ENCODE data around the gene RNF169. TPM values are rescaled to one million over a fixed set of nuclear protein-coding genes. Genes with fewer than 3 reads are reported as not detected.

RNF169 gene
- total and polyA plus RNA-seq, 9 of the 15 experiments (the other 6 are each of a cell fraction or from before 2014, with no cell fraction given) = 0.68 to 18.1 (median 10.1) TPM

DNA sequence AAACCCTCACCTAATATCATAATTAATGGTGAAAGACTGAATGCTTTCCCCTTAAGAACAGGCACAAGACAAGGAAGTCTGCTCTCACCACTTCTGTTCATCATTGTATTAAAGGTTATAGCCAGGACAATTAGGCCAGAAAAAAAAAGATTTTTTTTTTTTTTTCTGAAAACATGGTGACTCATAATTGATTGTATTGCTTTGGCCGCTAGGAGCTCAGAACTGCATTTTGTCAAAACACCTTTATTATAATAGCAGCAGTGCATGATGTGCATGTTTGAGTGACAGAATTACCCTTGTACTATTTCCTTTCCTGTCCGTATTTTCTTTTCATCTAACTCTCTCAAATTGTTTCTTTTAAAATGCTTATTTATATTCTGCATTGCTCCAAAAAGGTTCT, 98.1 kb downstream of the RNF169 start (continued):
- TF ChIP-seq, protein P1, sequence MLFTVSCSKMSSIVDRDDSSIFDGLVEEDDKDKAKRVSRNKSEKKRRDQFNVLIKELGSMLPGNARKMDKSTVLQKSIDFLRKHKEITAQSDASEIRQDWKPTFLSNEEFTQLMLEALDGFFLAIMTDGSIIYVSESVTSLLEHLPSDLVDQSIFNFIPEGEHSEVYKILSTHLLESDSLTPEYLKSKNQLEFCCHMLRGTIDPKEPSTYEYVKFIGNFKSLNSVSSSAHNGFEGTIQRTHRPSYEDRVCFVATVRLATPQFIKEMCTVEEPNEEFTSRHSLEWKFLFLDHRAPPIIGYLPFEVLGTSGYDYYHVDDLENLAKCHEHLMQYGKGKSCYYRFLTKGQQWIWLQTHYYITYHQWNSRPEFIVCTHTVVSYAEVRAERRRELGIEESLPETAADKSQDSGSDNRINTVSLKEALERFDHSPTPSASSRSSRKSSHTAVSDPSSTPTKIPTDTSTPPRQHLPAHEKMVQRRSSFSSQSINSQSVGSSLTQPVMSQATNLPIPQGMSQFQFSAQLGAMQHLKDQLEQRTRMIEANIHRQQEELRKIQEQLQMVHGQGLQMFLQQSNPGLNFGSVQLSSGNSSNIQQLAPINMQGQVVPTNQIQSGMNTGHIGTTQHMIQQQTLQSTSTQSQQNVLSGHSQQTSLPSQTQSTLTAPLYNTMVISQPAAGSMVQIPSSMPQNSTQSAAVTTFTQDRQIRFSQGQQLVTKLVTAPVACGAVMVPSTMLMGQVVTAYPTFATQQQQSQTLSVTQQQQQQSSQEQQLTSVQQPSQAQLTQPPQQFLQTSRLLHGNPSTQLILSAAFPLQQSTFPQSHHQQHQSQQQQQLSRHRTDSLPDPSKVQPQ (CRISPR knock-in tag; IDR thresholded peaks at IDR 0.05; ENCODE audit: borderline replicate concordance) = no peak
- TF ChIP-seq RCOR1 (IDR thresholded peaks at IDR 0.05; ENCODE audit: borderline replicate concordance in 1 of 2, low read depth in 2 of 2, low read length in 2 of 2) = no peak
- no peak for TF ChIP-seq ZNF282 (CRISPR knock-in tag; IDR thresholded peaks at IDR 0.05)
- TF ChIP-seq TARDBP (IDR thresholded peaks at IDR 0.05) = no peak
- TF ChIP-seq ATF6 (CRISPR knock-in tag; IDR thresholded peaks at IDR 0.05) = no peak
- TF ChIP-seq HOMEZ (CRISPR knock-in tag; IDR thresholded peaks at IDR 0.05) = no peak
- no peak for TF ChIP-seq ZNF274 (IDR thresholded peaks at IDR 0.05; ENCODE audit: borderline replicate concordance, low read depth, low read length)
- TF ChIP-seq ZBTB40 (IDR thresholded peaks at IDR 0.05) = no peak
- TF ChIP-seq ZBTB40 (CRISPR knock-in tag; IDR thresholded peaks at IDR 0.05) = no peak
- no peak for TF ChIP-seq SNRNP70 (optimal IDR thresholded peaks at IDR 0.05; ENCODE audit: low read depth, low read length)
- no peak for TF ChIP-seq GTF2F1 (IDR thresholded peaks at IDR 0.05; ENCODE audit: low read depth, low read length)
- TF ChIP-seq TAF15 (IDR thresholded peaks at IDR 0.05; ENCODE audit: low read depth, low read length) = no peak
- TF ChIP-seq MEF2D (tag; conservative IDR thresholded peaks at IDR 0.05; ENCODE audit: low read depth) = no peak

Data from K562 (cell line).